Hepatic stellate cell (primary cell): ENCODE data around the gene ARHGAP42.
A peak's percentile ranks its signal among the peaks of the same experiment; 100 is the strongest.
"Not testable (repeated sequence)": the region's sequence is repeated elsewhere in the genome, so short reads cannot be mapped to it uniquely, and the experiment has no call there.

ENCODE experiments used
- DNase-seq: peaks from one replicate; pipeline ENCODE4 v3.0.0; 2011; ENCODE audit warnings: low spot score

The ARHGAP42 gene

GRCh38 chr11:100726680-100727079 is 39.6 kb downstream of the ARHGAP42 start:
- no peak for DNase-seq

- peak; percentile 65 for DNase-seq
Measured at GRCh38 chr11:100727410-100727809, 40.3 kb downstream of the ARHGAP42 start.

- DNase-seq: no peak
Measured at GRCh38 chr11:100730266-100730665, 43.2 kb downstream of the ARHGAP42 start.

- DNase-seq: no peak
Measured at GRCh38 chr11:100731471-100731870, 44.4 kb downstream of the ARHGAP42 start.

- DNase-seq: no peak
Measured at GRCh38 chr11:100732949-100733348, 45.9 kb downstream of the ARHGAP42 start.

- no peak for DNase-seq
Measured at GRCh38 chr11:100734743-100735527, 47.8 kb downstream of the ARHGAP42 start.

GRCh38 chr11:100735949-100736675 is 49.0 kb downstream of the ARHGAP42 start:
- DNase-seq: no peak

GRCh38 chr11:100738701-100739270 is 51.7 kb downstream of the ARHGAP42 start:
- no peak for DNase-seq

GRCh38 chr11:100739666-100740065 is 52.6 kb downstream of the ARHGAP42 start:
- DNase-seq: peak; percentile 70

GRCh38 chr11:100740440-100740839 is 53.4 kb downstream of the ARHGAP42 start:
- no peak for DNase-seq

- no peak for DNase-seq
Measured at GRCh38 chr11:100741866-100742625, 55.0 kb downstream of the ARHGAP42 start.

GRCh38 chr11:100746448-100746847 is 59.4 kb downstream of the ARHGAP42 start:
- no peak for DNase-seq

- DNase-seq: no peak
Measured at GRCh38 chr11:100748153-100748552, 61.1 kb downstream of the ARHGAP42 start.

GRCh38 chr11:100749887-100750565 is 62.9 kb downstream of the ARHGAP42 start:
- DNase-seq: not testable (repeated sequence)

- not testable (repeated sequence) for DNase-seq
Measured at GRCh38 chr11:100750566-100750891, 63.4 kb downstream of the ARHGAP42 start.

GRCh38 chr11:100752371-100753171 is 65.5 kb downstream of the ARHGAP42 start:
- no peak for DNase-seq

- no peak for DNase-seq
Measured at GRCh38 chr11:100753172-100753543, 66.1 kb downstream of the ARHGAP42 start.

- DNase-seq: no peak
Measured at GRCh38 chr11:100753571-100753970, 66.5 kb downstream of the ARHGAP42 start.

- DNase-seq: no peak
Measured at GRCh38 chr11:100756559-100756958, 69.5 kb downstream of the ARHGAP42 start.

GRCh38 chr11:100757646-100758045 is 70.6 kb downstream of the ARHGAP42 start:
- no peak for DNase-seq

GRCh38 chr11:100759106-100759505 is 72.0 kb downstream of the ARHGAP42 start:
- no peak for DNase-seq
